Measurements from ENCODE around the gene NHSL2.

The NHSL2 gene

GRCh38 chrX:71919886-71920285 lies 9.2 kb downstream of the NHSL2 start:
- TF ChIP-seq CTCF (IDR thresholded peaks at IDR 0.05; ENCODE audit: borderline replicate concordance, control extremely low read depth, extremely low read depth, insufficient read depth, missing control alignments): no peak
- no peak for DNase-seq (ENCODE audit: low spot score)
- in situ Hi-C loops (cut with MboI; ENCODE audit: low sequenced_read_pairs, unreplicated experiment): no loop called here

- no peak for TF ChIP-seq CTCF (IDR thresholded peaks at IDR 0.05; ENCODE audit: borderline replicate concordance, control extremely low read depth, extremely low read depth, insufficient read depth, missing control alignments)
- in situ Hi-C loops (cut with MboI; ENCODE audit: low sequenced_read_pairs, unreplicated experiment): no loop called here
- no peak for DNase-seq (ENCODE audit: low spot score)
These were observed 12.0 kb downstream of the NHSL2 start for GRCh38 chrX:71922686-71923085.

GRCh38 chrX:71923516-71923915 lies 12.9 kb downstream of the NHSL2 start:
- in situ Hi-C loops (cut with MboI; ENCODE audit: low sequenced_read_pairs, unreplicated experiment): no loop called here
- no peak for TF ChIP-seq CTCF (IDR thresholded peaks at IDR 0.05; ENCODE audit: borderline replicate concordance, control extremely low read depth, extremely low read depth, insufficient read depth, missing control alignments)
- DNase-seq (ENCODE audit: low spot score): no peak

GRCh38 chrX:71927040-71927439 lies 16.4 kb downstream of the NHSL2 start:
- DNase-seq (ENCODE audit: low spot score): no peak
- in situ Hi-C loops (cut with MboI; ENCODE audit: low sequenced_read_pairs, unreplicated experiment): no loop called here
- no peak for TF ChIP-seq CTCF (IDR thresholded peaks at IDR 0.05; ENCODE audit: borderline replicate concordance, control extremely low read depth, extremely low read depth, insufficient read depth, missing control alignments)

- no peak for DNase-seq (ENCODE audit: low spot score)
- in situ Hi-C loops (cut with MboI; ENCODE audit: low sequenced_read_pairs, unreplicated experiment): no loop called here
- no peak for TF ChIP-seq CTCF (IDR thresholded peaks at IDR 0.05; ENCODE audit: borderline replicate concordance, control extremely low read depth, extremely low read depth, insufficient read depth, missing control alignments)
These were observed 18.2 kb downstream of the NHSL2 start for GRCh38 chrX:71928856-71929255.

- DNase-seq (ENCODE audit: low spot score): no peak
- TF ChIP-seq CTCF (IDR thresholded peaks at IDR 0.05; ENCODE audit: borderline replicate concordance, control extremely low read depth, extremely low read depth, insufficient read depth, missing control alignments): no peak
- in situ Hi-C loops (cut with MboI; ENCODE audit: low sequenced_read_pairs, unreplicated experiment): no loop called here
These were observed 19.7 kb downstream of the NHSL2 start for GRCh38 chrX:71930298-71930697.

GRCh38 chrX:71935476-71935875 lies 24.8 kb downstream of the NHSL2 start:
- TF ChIP-seq CTCF (IDR thresholded peaks at IDR 0.05; ENCODE audit: borderline replicate concordance, control extremely low read depth, extremely low read depth, insufficient read depth, missing control alignments): no peak
- in situ Hi-C loops (cut with MboI; ENCODE audit: low sequenced_read_pairs, unreplicated experiment): no loop called here
- no peak for DNase-seq (ENCODE audit: low spot score)
